Right renal cortex interstitium (tissue), 3 donors: ENCODE data around the gene CHRDL2. TPM values are rescaled to one million over a fixed set of nuclear protein-coding genes. Genes with fewer than 3 reads are reported as not detected.
A peak's percentile ranks its signal among the peaks of the same experiment; 100 is the strongest.

Source experiments
- DNase-seq, 3 donors: peaks; one replicate each; pipeline ENCODE4 v3.0.0-alpha.2; 2013; ENCODE audit warnings: low read depth in 3 of 3, low spot score in 2 of 3
- polyA plus RNA-seq, 3 donors: library from polyadenylated mRNA; unstranded; fragments of 120-200 nt; gene quantifications; one replicate each; pipeline ENCODE4 v1.2.1, GENCODE V29; 2013; ENCODE audit not compliant: insufficient read length in 3 of 3

The CHRDL2 gene
- polyA plus RNA-seq, 3 donors, result 0.24 to 0.50 (median 0.25) TPM

- peak in 1 of 3 donors; percentile 45 for DNase-seq
Observed at GRCh38 chr11:74749127-74749964, 18.1 kb upstream of the CHRDL2 start.

DNA sequence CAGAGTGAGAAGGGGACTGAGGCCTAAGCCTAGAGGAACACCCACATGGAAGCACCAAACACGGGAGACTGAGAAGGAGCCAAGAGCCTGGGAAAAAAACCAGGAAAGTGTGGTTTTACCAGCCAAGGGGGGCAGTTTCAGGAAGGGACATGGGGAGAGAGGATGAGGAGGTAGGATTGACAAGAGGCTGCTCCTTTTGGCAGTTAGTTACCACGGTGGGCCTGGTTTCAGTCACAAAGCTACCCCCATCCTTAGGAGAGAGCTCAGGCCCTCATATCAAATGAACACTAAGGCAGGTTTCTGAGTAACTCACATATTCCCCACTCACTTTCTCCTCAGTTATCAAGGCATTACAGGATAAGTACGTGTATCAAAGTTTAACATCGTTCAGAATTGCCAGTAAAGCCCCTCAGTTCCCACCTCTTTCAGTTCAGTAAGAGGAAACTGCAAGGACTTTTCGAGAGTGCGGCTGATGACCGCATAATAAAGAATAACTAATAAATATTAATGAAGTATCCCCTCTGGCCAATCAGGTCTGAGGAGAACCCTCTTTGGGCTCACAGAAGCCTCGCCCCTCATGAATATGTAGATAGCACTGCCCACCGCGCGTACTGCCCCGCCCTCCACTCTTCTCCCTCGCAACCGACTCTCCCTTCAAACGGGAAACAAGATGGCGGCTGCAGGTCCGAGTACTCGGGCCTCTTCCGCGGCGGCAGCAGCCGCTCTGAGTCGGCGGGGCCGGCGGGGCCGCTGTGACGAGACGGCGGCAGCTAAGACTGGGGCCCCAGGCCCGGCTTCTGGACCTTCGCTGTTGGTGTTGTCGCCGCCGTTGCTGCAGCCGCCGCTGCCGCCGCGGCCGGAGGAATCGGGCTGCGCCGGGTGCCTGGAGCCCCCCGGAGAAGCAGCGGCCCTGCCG lies 17.2 kb upstream of the CHRDL2 start, which contains the start of gene RNF169:
RNF169 (plus strand) TSS at position 639 of the 916 bp plus-strand sequence; CDS start at position 671, 32 bp downstream.
- peak; percentile 78 to 91 (median 80) for DNase-seq

- DNase-seq, result no peak
Observed at GRCh38 chr11:74746868-74747267, 15.6 kb upstream of the CHRDL2 start.

GRCh38 chr11:74744277-74744676 lies 13.1 kb upstream of the CHRDL2 start:
- DNase-seq, result no peak

- no peak for DNase-seq
Observed at GRCh38 chr11:74743640-74744039, 12.4 kb upstream of the CHRDL2 start.

DNA sequence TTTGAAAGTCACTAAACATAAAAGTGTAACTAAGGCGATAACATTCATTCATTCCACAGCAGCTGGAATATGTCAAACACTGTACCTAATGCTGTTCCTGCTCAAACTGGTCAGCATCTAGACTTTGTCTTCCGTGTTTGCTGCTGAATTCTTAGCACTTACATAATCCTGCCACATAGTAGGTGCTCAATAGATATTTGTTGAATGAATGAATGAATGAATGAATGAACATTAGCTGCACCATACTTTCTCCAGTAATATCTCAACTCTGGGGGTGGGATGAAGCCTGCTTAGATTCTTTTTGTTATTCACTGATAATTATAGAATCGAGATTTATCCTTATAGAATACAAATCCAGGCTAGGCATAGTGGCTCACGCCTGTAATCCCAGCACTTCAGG lies 10.8 kb upstream of the CHRDL2 start:
- no peak for DNase-seq

GRCh38 chr11:74739546-74740270 lies 8.5 kb upstream of the CHRDL2 start:
- no peak for DNase-seq

- DNase-seq, result no peak
Observed at GRCh38 chr11:74736031-74736430, 4.8 kb upstream of the CHRDL2 start.

DNA sequence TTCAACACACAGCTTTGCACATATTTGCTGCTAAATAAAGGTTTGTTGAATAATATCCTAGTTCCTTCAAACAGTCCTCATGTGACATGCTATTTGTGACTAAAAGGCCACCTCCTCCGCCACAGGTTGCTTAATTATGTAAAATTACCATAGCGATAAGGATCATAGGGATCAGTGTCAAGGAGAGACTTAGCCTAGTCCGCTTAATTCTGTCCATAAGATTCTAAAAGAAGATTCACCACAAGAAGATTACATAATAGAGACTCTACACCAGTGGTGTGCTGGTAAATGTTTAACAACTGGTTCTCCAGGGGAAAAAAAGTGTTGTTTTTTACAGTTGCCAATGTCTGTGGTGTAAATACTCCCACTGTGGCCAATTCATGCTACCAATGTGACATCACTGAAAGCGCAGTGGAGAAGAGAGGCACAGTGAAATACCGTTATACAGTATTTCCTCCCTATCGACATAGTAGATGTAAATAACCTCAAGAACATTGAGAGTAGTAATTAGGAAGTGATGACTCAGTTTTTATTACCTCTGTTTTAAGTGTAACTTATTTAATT lies 4.2 kb upstream of the CHRDL2 start:
- no peak for DNase-seq

GRCh38 chr11:74734559-74734925 lies 3.3 kb upstream of the CHRDL2 start:
- no peak for DNase-seq

- no peak for DNase-seq
Observed at GRCh38 chr11:74730571-74731260, 510 bp downstream of the CHRDL2 start.

GRCh38 chr11:74729397-74729796 lies 1.8 kb downstream of the CHRDL2 start:
- no peak for DNase-seq

DNA sequence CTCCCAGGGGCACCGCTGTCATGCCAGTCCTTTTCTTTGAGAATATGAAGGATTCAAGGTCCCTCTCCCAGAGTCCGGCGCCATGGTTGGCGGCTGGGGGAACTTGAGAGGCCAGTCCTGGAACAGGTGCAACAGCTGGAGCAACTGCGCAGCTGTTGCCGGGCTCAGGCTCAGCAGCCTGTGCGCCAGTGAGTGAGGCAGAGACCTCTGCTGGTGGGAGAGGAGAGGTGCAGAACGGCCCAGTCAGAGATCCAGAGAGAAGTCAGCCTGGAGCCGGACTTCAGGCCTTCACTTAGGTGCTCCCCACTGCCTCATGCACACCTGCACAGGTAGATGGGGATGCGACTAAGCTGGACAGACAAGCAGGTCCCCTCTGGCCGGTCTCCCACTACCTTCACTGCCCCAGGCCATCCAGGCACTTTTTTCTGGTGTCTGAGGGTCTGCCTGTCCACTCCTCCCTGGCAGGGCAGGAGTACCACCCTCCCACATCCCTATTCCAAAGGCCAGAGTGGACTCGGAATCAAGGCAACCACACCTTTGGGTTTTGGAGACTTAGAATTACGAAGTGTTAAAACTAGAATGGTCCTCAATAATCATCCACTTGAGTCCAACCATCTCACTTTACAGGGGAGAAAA lies 4.6 kb downstream of the CHRDL2 start:
- no peak for DNase-seq

- no peak for DNase-seq
Observed at GRCh38 chr11:74725701-74726100, 5.5 kb downstream of the CHRDL2 start.

DNA sequence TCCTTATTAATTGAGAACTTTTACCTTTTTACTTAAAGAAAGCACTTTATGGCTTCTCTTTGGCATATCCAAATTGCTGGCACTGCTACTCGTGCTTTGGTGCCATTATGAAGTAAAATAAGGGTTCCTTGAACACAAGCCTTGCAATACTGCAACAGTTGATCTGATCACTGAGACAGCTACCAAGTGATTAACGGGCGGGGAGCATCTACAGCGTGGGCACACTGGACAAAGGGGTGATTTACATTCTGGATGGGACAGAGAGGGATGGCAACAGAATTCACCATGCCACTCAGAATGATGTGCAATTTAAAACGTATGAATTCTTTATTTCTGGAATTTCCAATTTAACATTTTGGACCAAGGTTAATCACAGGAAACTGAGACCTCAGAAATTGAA lies 7.7 kb downstream of the CHRDL2 start:
- no peak for DNase-seq

DNA sequence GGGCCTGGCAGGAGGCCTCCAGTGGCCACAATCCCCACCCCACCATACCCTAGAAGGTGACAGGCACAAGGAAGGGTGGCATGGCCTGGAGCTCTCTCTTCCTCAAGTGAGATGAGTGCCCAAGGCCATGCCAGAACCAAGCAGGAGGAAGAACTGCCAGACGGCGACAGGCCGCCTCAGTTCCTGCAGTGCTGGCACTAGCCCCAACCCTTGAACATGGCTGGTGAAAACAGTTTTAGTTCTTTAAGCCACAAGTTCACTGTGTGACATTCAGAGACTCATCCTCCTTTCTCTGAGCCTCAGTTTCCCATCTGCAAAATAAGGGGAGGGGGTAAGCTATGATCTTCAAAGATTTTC lies 9.8 kb downstream of the CHRDL2 start:
- no peak for DNase-seq

- DNase-seq, result no peak
Observed at GRCh38 chr11:74720596-74721478, 10.4 kb downstream of the CHRDL2 start.

- no peak for DNase-seq
Observed at GRCh38 chr11:74719011-74719410, 12.2 kb downstream of the CHRDL2 start.
